ENCODE results near the gene BPIFB1.

The BPIFB1 gene

GRCh38 chr20:33339515-33340058 is 56.6 kb downstream of the BPIFB1 start:
- H3K79me2 ChIP-seq (ENCODE audit: control insufficient read depth, insufficient read depth, low read length, poor library complexity): no peaks in the 10 kb centered on the region
- no peak overlapping the region for H2AK5ac ChIP-seq (ENCODE audit: low read length)
- no peak overlapping the region for H3K23ac ChIP-seq (ENCODE audit: low read length)
- H4K91ac ChIP-seq (ENCODE audit: low read depth, low read length): no peak overlapping the region
- no peak overlapping the region for H2BK120ac ChIP-seq (ENCODE audit: insufficient read depth, low read length, poor library complexity)
- H3K9ac ChIP-seq (ENCODE audit: low read length): no peak overlapping the region
- H3K79me1 ChIP-seq (ENCODE audit: low read length): no peaks in the 10 kb centered on the region
- H3K27ac ChIP-seq (ENCODE audit: low read depth, low read length): no peak overlapping the region
- WGBS (ENCODE audit: extremely low coverage, insufficient coverage, insufficient read length): no CpG with 5 or more reads among the region's 8 CpGs
- no peak overlapping the region for H4K8ac ChIP-seq (ENCODE audit: low read depth, low read length)
- no peak overlapping the region for H2BK12ac ChIP-seq (ENCODE audit: low read length)
- H3K14ac ChIP-seq (ENCODE audit: low read length): no peak overlapping the region
- H3K4me2 ChIP-seq (ENCODE audit: low read length): no peak overlapping the region
- H3K4ac ChIP-seq (ENCODE audit: low read depth, low read length): no peak overlapping the region
- no peaks in the 10 kb centered on the region for H3K4me1 ChIP-seq (ENCODE audit: control insufficient read depth in 1 of 2, insufficient read depth in 2 of 2, low read length in 2 of 2)
- H3K4me3 ChIP-seq (ENCODE audit: low read depth, low read length): no peak overlapping the region
- H3K36me3 ChIP-seq (ENCODE audit: control insufficient read depth in 1 of 2, insufficient read depth in 2 of 2, low read length in 2 of 2): no peaks in the 10 kb centered on the region
- no peak overlapping the region for H2BK5ac ChIP-seq (ENCODE audit: low read depth, low read length, poor library complexity)
- no peak for DNase-seq
- no peaks in the 10 kb centered on the region for H3K9me3 ChIP-seq (ENCODE audit: insufficient read depth, low read depth, low read length)
- H2AFZ ChIP-seq (ENCODE audit: insufficient read depth, low read length, poor library complexity): no peak overlapping the region
- no peak overlapping the region for H4K12ac ChIP-seq (ENCODE audit: low read depth, low read length)
- H3K18ac ChIP-seq (ENCODE audit: low read length): no peak overlapping the region
- no peaks in the 10 kb centered on the region for H3K27me3 ChIP-seq (ENCODE audit: insufficient read depth, low read length)

DNA sequence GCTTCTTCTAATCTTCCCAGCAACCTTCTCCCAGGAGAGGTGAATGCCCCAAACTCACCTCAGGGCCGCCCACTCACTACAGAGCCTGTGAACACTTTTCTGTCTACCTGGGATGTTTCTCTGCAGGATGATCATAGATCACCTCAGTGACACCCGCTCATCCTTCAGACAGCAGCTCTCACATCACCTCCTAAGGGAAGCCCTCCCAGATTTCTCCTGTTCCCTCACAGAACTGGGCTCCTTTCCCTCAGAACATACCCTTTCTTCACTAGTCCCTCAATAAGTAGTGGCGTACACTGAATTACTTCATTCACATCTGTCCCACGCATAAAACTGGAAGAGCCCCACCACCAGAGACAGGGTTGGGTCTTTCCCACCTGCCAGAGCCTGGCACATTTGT is 60.5 kb downstream of the BPIFB1 start:
- DNase-seq: no peak
- Histone ChIP-seq H3K4ac (ENCODE audit: low read depth, low read length) (no peak overlapping the region), H3K27me3 (ENCODE audit: insufficient read depth, low read length) (no peaks in the 10 kb centered on the region), H3K4me2 (ENCODE audit: low read length) (no peak overlapping the region), H2BK120ac (ENCODE audit: insufficient read depth, low read length, poor library complexity) (no peak overlapping the region), H2AFZ (ENCODE audit: insufficient read depth, low read length, poor library complexity) (no peak overlapping the region), H2BK12ac (ENCODE audit: low read length) (no peak overlapping the region), H3K36me3 (ENCODE audit: control insufficient read depth in 1 of 2, insufficient read depth in 2 of 2, low read length in 2 of 2) (no peaks in the 10 kb centered on the region), H3K18ac (ENCODE audit: low read length) (no peak overlapping the region), H3K4me3 (ENCODE audit: low read depth, low read length) (no peak overlapping the region), H3K79me2 (ENCODE audit: control insufficient read depth, insufficient read depth, low read length, poor library complexity) (no peaks in the 10 kb centered on the region), H3K79me1 (ENCODE audit: low read length) (no peaks in the 10 kb centered on the region), H3K4me1 (ENCODE audit: control insufficient read depth in 1 of 2, insufficient read depth in 2 of 2, low read length in 2 of 2) (no peaks in the 10 kb centered on the region), H4K8ac (ENCODE audit: low read depth, low read length) (no peak overlapping the region), H3K9me3 (ENCODE audit: insufficient read depth, low read depth, low read length) (no peaks in the 10 kb centered on the region), H3K23ac (ENCODE audit: low read length) (no peak overlapping the region), H3K14ac (ENCODE audit: low read length) (no peak overlapping the region), H4K91ac (ENCODE audit: low read depth, low read length) (no peak overlapping the region), H4K12ac (ENCODE audit: low read depth, low read length) (no peak overlapping the region), H3K27ac (ENCODE audit: low read depth, low read length) (no peak overlapping the region), H2AK5ac (ENCODE audit: low read length) (no peak overlapping the region), H3K9ac (ENCODE audit: low read length) (no peak overlapping the region), H2BK5ac (ENCODE audit: low read depth, low read length, poor library complexity) (no peak overlapping the region)
- WGBS (ENCODE audit: extremely low coverage, insufficient coverage, insufficient read length): no CpG with 5 or more reads among the region's 4 CpGs

DNA sequence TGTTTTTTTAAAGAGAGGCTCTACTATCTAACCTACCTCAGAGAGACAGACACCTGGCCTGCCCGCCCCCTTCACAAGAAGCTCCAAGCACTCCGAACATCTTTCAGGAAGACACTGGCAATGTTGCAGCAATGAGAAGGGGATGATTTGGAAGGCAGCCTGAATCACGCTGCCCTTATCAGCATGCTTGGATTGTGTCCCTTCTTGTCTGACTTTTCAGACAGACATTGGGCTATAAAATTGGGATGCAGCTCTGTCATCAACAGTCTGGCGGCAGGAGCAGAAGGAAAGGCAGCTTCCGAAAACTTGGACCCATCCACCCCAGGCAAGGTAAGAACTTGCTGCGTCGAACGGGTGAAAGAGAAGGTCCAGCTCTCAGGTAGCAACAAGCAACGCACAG is 62.3 kb downstream of the BPIFB1 start:
- Histone ChIP-seq H3K79me1 (ENCODE audit: low read length) (no peaks in the 10 kb centered on the region), H3K23ac (ENCODE audit: low read length) (no peak overlapping the region), H3K4me1 (ENCODE audit: control insufficient read depth in 1 of 2, insufficient read depth in 2 of 2, low read length in 2 of 2) (peaks cover 0 to 10% of the 10 kb centered on the region in 2 experiments), H3K27me3 (ENCODE audit: insufficient read depth, low read length) (no peaks in the 10 kb centered on the region), H2AFZ (ENCODE audit: insufficient read depth, low read length, poor library complexity) (no peak overlapping the region), H2AK5ac (ENCODE audit: low read length) (no peak overlapping the region), H4K12ac (ENCODE audit: low read depth, low read length) (no peak overlapping the region), H2BK120ac (ENCODE audit: insufficient read depth, low read length, poor library complexity) (no peak overlapping the region), H3K14ac (ENCODE audit: low read length) (no peak overlapping the region), H4K91ac (ENCODE audit: low read depth, low read length) (no peak overlapping the region), H3K9ac (ENCODE audit: low read length) (no peak overlapping the region), H3K27ac (ENCODE audit: low read depth, low read length) (no peak overlapping the region), H3K36me3 (ENCODE audit: control insufficient read depth in 1 of 2, insufficient read depth in 2 of 2, low read length in 2 of 2) (peaks cover 0 to 3% of the 10 kb centered on the region in 2 experiments), H3K4me3 (ENCODE audit: low read depth, low read length) (no peak overlapping the region), H4K8ac (ENCODE audit: low read depth, low read length) (no peak overlapping the region), H2BK12ac (ENCODE audit: low read length) (no peak overlapping the region), H3K9me3 (ENCODE audit: insufficient read depth, low read depth, low read length) (no peaks in the 10 kb centered on the region), H2BK5ac (ENCODE audit: low read depth, low read length, poor library complexity) (no peak overlapping the region), H3K18ac (ENCODE audit: low read length) (no peak overlapping the region), H3K4me2 (ENCODE audit: low read length) (no peak overlapping the region), H3K4ac (ENCODE audit: low read depth, low read length) (no peak overlapping the region), H3K79me2 (ENCODE audit: control insufficient read depth, insufficient read depth, low read length, poor library complexity) (no peaks in the 10 kb centered on the region)
- no peak for DNase-seq
- no CpG with 5 or more reads among the region's 9 CpGs for WGBS (ENCODE audit: extremely low coverage, insufficient coverage, insufficient read length)

GRCh38 chr20:33348136-33348937 is 65.3 kb downstream of the BPIFB1 start:
- Histone ChIP-seq H3K79me1 (ENCODE audit: low read length) (peaks cover 3% of the 10 kb centered on the region), H3K4ac (ENCODE audit: low read depth, low read length) (no peak overlapping the region), H2BK5ac (ENCODE audit: low read depth, low read length, poor library complexity) (no peak overlapping the region), H3K27ac (ENCODE audit: low read depth, low read length) (no peak overlapping the region), H3K14ac (ENCODE audit: low read length) (no peak overlapping the region), H4K12ac (ENCODE audit: low read depth, low read length) (no peak overlapping the region), H3K9ac (ENCODE audit: low read length) (no peak overlapping the region), H3K4me3 (ENCODE audit: low read depth, low read length) (no peak overlapping the region), H2AFZ (ENCODE audit: insufficient read depth, low read length, poor library complexity) (no peak overlapping the region), H3K36me3 (ENCODE audit: control insufficient read depth in 1 of 2, insufficient read depth in 2 of 2, low read length in 2 of 2) (peaks cover 0 to 3% of the 10 kb centered on the region in 2 experiments), H3K4me2 (ENCODE audit: low read length) (no peak overlapping the region), H4K91ac (ENCODE audit: low read depth, low read length) (no peak overlapping the region), H3K23ac (ENCODE audit: low read length) (no peak overlapping the region), H2BK12ac (ENCODE audit: low read length) (no peak overlapping the region), H3K4me1 (ENCODE audit: control insufficient read depth in 1 of 2, insufficient read depth in 2 of 2, low read length in 2 of 2) (peaks cover 12 to 23% of the 10 kb centered on the region in 2 experiments), H3K9me3 (ENCODE audit: insufficient read depth, low read depth, low read length) (no peaks in the 10 kb centered on the region), H3K18ac (ENCODE audit: low read length) (no peak overlapping the region), H3K27me3 (ENCODE audit: insufficient read depth, low read length) (no peaks in the 10 kb centered on the region), H3K79me2 (ENCODE audit: control insufficient read depth, insufficient read depth, low read length, poor library complexity) (no peaks in the 10 kb centered on the region), H2BK120ac (ENCODE audit: insufficient read depth, low read length, poor library complexity) (no peak overlapping the region), H4K8ac (ENCODE audit: low read depth, low read length) (no peak overlapping the region), H2AK5ac (ENCODE audit: low read length) (peak overlapping the region; percentile 37)
- WGBS (ENCODE audit: extremely low coverage, insufficient coverage, insufficient read length): no CpG with 5 or more reads among the region's 11 CpGs
- DNase-seq: no peak

Data from trophoblast cell (in vitro differentiated cells and primary cell).